A549 (cell line): ENCODE results near the gene RASSF4. TPM values are rescaled to one million over a fixed set of nuclear protein-coding genes. Genes with fewer than 3 reads are reported as not detected.

Experiments
- ATAC-seq, 2 experiments: fragments of 200-7000 bp in 1 of 2; fragments of >200 bp in 1 of 2; cut with Nextera tagmentation in 1 of 2; cut with Tn5 transposase in 1 of 2; 3 replicates each; pipeline versions ENCODE4 v1.8.0 to v1.9.1; 2018 to 2020; ENCODE audit warnings: mild to moderate bottlenecking in 1 of 2, moderate library complexity in 1 of 2
- CTCF ChIA-PET: fragments of 300-600 bp; sonication (Branson Sonifier 250); formaldehyde crosslinking; extraction: SDS; loops from one replicate; lab custom pipeline; 2021; ENCODE audit warnings: antibody characterized with exemption, inconsistent platforms; lab: Yijun Ruan, JAX
- POLR2A ChIA-PET: fragments of 350-600 bp; formaldehyde crosslinking; extraction: SDS; loops from one replicate; lab custom pipeline; 2021; ENCODE audit warnings: antibody characterized with exemption, inconsistent platforms; lab: Yijun Ruan, JAX
- DNase-seq, 2 experiments: peaks; one replicate each; pipeline versions ENCODE4 v3.0.0 to v3.0.0-alpha.2; 2011 to 2016; ENCODE audit warnings: low read depth in 1 of 2, low spot score in 1 of 2
- FAIRE-seq: peaks from 2 replicates; lab custom pipeline; 2011; peaks lifted over from hg19 to GRCh38; lab: Jason Lieb, UNC
- H3K27ac ChIP-seq, 2 experiments: fragments of >200 bp; sonication (Bioruptor Twin); formaldehyde crosslinking; 3 replicates each; pipeline ENCODE4 v1.5.1; 2016 to 2017
- H3K4me1 ChIP-seq: fragments of >200 bp; sonication (Bioruptor Twin); formaldehyde crosslinking; 3 replicates; pipeline ENCODE4 v1.6.1; 2016
- H3K4me2 ChIP-seq: fragments of >200 bp; sonication (Bioruptor Twin); formaldehyde crosslinking; 3 replicates; pipeline ENCODE4 v1.6.1; 2016
- H3K4me3 ChIP-seq: fragments of >200 bp; sonication (Bioruptor Twin); formaldehyde crosslinking; 3 replicates; pipeline ENCODE4 v1.5.1; 2016
- H3K9me3 ChIP-seq: fragments of >200 bp; sonication (Bioruptor Twin); formaldehyde crosslinking; 3 replicates; pipeline ENCODE4 v1.6.1; 2016
- ATOH8 ChIP-seq: fragments of 250-450 bp; sonication (Bioruptor Pico); IDR thresholded peaks from 2 replicates; pipeline ENCODE4 v1.5.0; 2020; ENCODE audit warnings: low read depth, mild to moderate bottlenecking, moderate library complexity
- BHLHE40 ChIP-seq: IDR thresholded peaks from 2 replicates; pipeline ENCODE4 v1.6.1; 2012; ENCODE audit warnings: low read depth, low read length, inconsistent platforms
- CBX2 ChIP-seq: fragments of 200-600 bp; sonication (generic); IDR thresholded peaks from 2 replicates; pipeline ENCODE4 v1.6.1; 2016; ENCODE audit warnings: low read depth, mild to moderate bottlenecking, borderline replicate concordance
- CBX8 ChIP-seq: fragments of 200-600 bp; sonication (generic); IDR thresholded peaks from 2 replicates; pipeline ENCODE4 v1.6.1; 2016
- CEBPB ChIP-seq, 2 experiments: fragments of >200 bp in 1 of 2; sonication (Bioruptor Twin) in 1 of 2; formaldehyde crosslinking in 1 of 2; IDR thresholded peaks; 2 replicates each; pipeline ENCODE4 v1.6.1; 2012 to 2016
- CTCF ChIP-seq: fragments of >200 bp; sonication (Bioruptor Twin); formaldehyde crosslinking; IDR thresholded peaks from 3 replicates; pipeline ENCODE4 v1.5.1; 2016
- EHF ChIP-seq: fragments of 250-450 bp; sonication (Bioruptor Pico); IDR thresholded peaks from 2 replicates; pipeline ENCODE4 v1.5.0; 2020; ENCODE audit warnings: mild to moderate bottlenecking
- FOXS1 ChIP-seq: fragments of 250-450 bp; sonication (Bioruptor Pico); IDR thresholded peaks from 2 replicates; pipeline ENCODE4 v1.5.0; 2020; ENCODE audit warnings: mild to moderate bottlenecking, moderate library complexity
- HDAC2 ChIP-seq: fragments of 200-600 bp; sonication (generic); IDR thresholded peaks from 2 replicates; pipeline ENCODE4 v1.6.1; 2016
- HEYL ChIP-seq: fragments of 250-450 bp; sonication (Bioruptor Pico); IDR thresholded peaks from 2 replicates; pipeline ENCODE4 v1.8.0; 2021; ENCODE audit warnings: mild to moderate bottlenecking, moderate library complexity
- HMGXB4 ChIP-seq: fragments of 250-450 bp; sonication (Bioruptor Pico); IDR thresholded peaks from 2 replicates; pipeline ENCODE4 v1.5.0; 2021; ENCODE audit warnings: mild to moderate bottlenecking, moderate library complexity, borderline replicate concordance
- HOXA7 ChIP-seq: fragments of 250-450 bp; sonication (Bioruptor Pico); IDR thresholded peaks from 2 replicates; pipeline ENCODE4 v1.5.0; 2020; ENCODE audit warnings: mild to moderate bottlenecking, moderate library complexity
- HOXB13 ChIP-seq: fragments of 250-450 bp; sonication (Bioruptor Pico); IDR thresholded peaks from 2 replicates; pipeline ENCODE4 v1.5.0; 2020; ENCODE audit warnings: low read depth, mild to moderate bottlenecking, moderate library complexity
- JUN ChIP-seq, 2 experiments: fragments of >200 bp; sonication (Bioruptor Twin); formaldehyde crosslinking; IDR thresholded peaks; 2 replicates in 1 of 2; 3 replicates in 1 of 2; pipeline ENCODE4 v1.6.1; 2016 to 2017
- JUNB ChIP-seq: fragments of >200 bp; sonication (Bioruptor Twin); formaldehyde crosslinking; IDR thresholded peaks from 2 replicates; pipeline ENCODE4 v1.6.1; 2016
- MYC ChIP-seq: IDR thresholded peaks from 2 replicates; pipeline ENCODE4 v1.6.1; 2012; ENCODE audit warnings: mild to moderate bottlenecking, inconsistent platforms, low read length, improper control_type of control experiment, borderline replicate concordance
- PBX3 ChIP-seq: IDR thresholded peaks from 2 replicates; pipeline ENCODE4 v1.6.1; 2012
- POLR2AphosphoS2 ChIP-seq: conservative IDR thresholded peaks from 2 replicates; pipeline ENCODE4 v1.6.1; 2012; ENCODE audit warnings: low read length, improper control_type of control experiment, inconsistent platforms
- RAD21 ChIP-seq, 2 experiments: fragments of >200 bp in 1 of 2; sonication (Bioruptor Twin) in 1 of 2; formaldehyde crosslinking in 1 of 2; IDR thresholded peaks in 1 of 2; conservative IDR thresholded peaks in 1 of 2; 2 replicates in 1 of 2; 3 replicates in 1 of 2; pipeline ENCODE4 v1.6.1; 2012 to 2018; ENCODE audit warnings: inconsistent platforms in 1 of 2
- RCOR1 ChIP-seq: fragments of 150-350 bp; IDR thresholded peaks from 2 replicates; pipeline ENCODE4 v1.6.1; 2014; ENCODE audit warnings: antibody characterized with exemption, low read length, low read depth
- RNF2 ChIP-seq: fragments of 200-600 bp; sonication (generic); IDR thresholded peaks from 2 replicates; pipeline ENCODE4 v1.6.1; 2016; ENCODE audit warnings: low read depth, mild to moderate bottlenecking, antibody characterized with exemption, moderate library complexity, borderline replicate concordance
- TFCP2L1 ChIP-seq: fragments of 250-450 bp; sonication (Bioruptor Pico); IDR thresholded peaks from 2 replicates; pipeline ENCODE4 v1.5.0; 2021; ENCODE audit warnings: mild to moderate bottlenecking
- ZC3H11A ChIP-seq: fragments of 450-650 bp; IDR thresholded peaks from 2 replicates; pipeline ENCODE4 v1.6.1; 2014; ENCODE audit warnings: antibody characterized with exemption, mild to moderate bottlenecking
- ZFP36 ChIP-seq: fragments of 450-650 bp; IDR thresholded peaks from 2 replicates; pipeline ENCODE4 v1.6.1; 2014; ENCODE audit warnings: borderline replicate concordance; ENCODE audit not compliant: partially characterized antibody
- WGBS: methylation state at CpG from one replicate; pipeline ENCODE4 v1.1.6; 2017; ENCODE audit errors: missing lambda C conversion rate; 5-methylcytosine and 5-hydroxymethylcytosine counted together
- polyA plus RNA-seq, 4 experiments: library from polyadenylated mRNA; depleted of rRNA in 3 of 4; stranded (reverse); fragments of >200 nt; fragmentation: RNase III in 1 of 4; extraction: RNeasy Plus Mini Kit Qiagen cat#74134 plus additional on column Dnase treatment in 1 of 4; gene quantifications; 2 replicates in 3 of 4; 3 replicates in 1 of 4; pipeline ENCODE4 v1.2.3, GENCODE V29; 2011 to 2017

The RASSF4 gene
- polyA plus RNA-seq, 2 of the 4 experiments (the other 2 are of a cell fraction), result 1.9 to 2.2 TPM

- Histone ChIP-seq H3K4me1 (peaks cover 10% of the 10 kb centered on the region; the same call in 2 of the 3 replicates), H3K9me3 (no peaks in the 10 kb centered on the region), H3K27ac (no peak overlapping the region), H3K4me2 (no peak overlapping the region), H3K4me3 (no peak overlapping the region)
- WGBS, result 78% methylated on average over 14 of the region's 14 CpGs
- ChIA-PET POLR2A (interaction anchor here (0.8 kb wide), 1 partner anchor 11 kb away, joined by 4 read pairs; the partner anchor contains the start of gene DEPP1), CTCF (interaction anchor here (0.9 to 4.3 kb wide), 8 partner anchors 9 to 60 kb away, joined by 3 to 30 read pairs (median 4); partner anchors contain the start of gene DEPP1)
- ATAC-seq (no peak), FAIRE-seq (no peak), DNase-seq (no peak)
- no peak for TF ChIP-seq CBX2
- no peak for TF ChIP-seq FOXS1 (CRISPR knock-in tag)
- no peak for TF ChIP-seq CBX8
- TF ChIP-seq MYC, result no peak
- TF ChIP-seq JUNB, result no peak
- TF ChIP-seq JUN (IDR thresholded peaks at IDR 0.05), result no peak
- no peak for TF ChIP-seq CEBPB (IDR thresholded peaks at IDR 0.05)
- TF ChIP-seq HDAC2, result no peak
- TF ChIP-seq HOXB13 (CRISPR knock-in tag), result no peak
- no peak for TF ChIP-seq TFCP2L1
- TF ChIP-seq RCOR1, result no peak
- no peak for TF ChIP-seq ZFP36
- no peak for TF ChIP-seq POLR2AphosphoS2
- no peak for TF ChIP-seq EHF (CRISPR knock-in tag)
Observed at GRCh38 chr10:44989597-44990301, 30.1 kb downstream of the RASSF4 start.

- FAIRE-seq, result no peak
- no peaks in the 10 kb centered on the region for H3K9me3 ChIP-seq
- ChIA-PET POLR2A (interaction anchor here (0.8 kb wide), 1 partner anchor 11 kb away, joined by 4 read pairs; the partner anchor contains the start of gene DEPP1), CTCF (interaction anchor here (0.6 to 4.3 kb wide), 8 partner anchors 10 to 1259 kb away, joined by 3 to 30 read pairs (median 4); partner anchors contain the start of gene DEPP1)
- peak in 1 of 2 experiments; percentile 78; a peak in 3 of 6 replicates for ATAC-seq
- H3K4me3 ChIP-seq, result no peak overlapping the region
- H3K4me1 ChIP-seq, result peaks cover 4% of the 10 kb centered on the region; the same call in 2 of the 3 replicates
- H3K4me2 ChIP-seq, result no peak overlapping the region
- 38% methylated on average over 8 of the region's 8 CpGs for WGBS
- peak; percentile 18; the same call in 2 of the 3 replicates for TF ChIP-seq CTCF
- TF ChIP-seq JUN (IDR thresholded peaks at IDR 0.05), result no peak
- TF ChIP-seq RAD21 (conservative IDR thresholded peaks at IDR 0.05 in 1 of 2, IDR thresholded peaks at IDR 0.05 in 1 of 2), result peak; percentile 35 to 43; a peak in 4 of 5 replicates
- DNase-seq, result no peak
- no peak overlapping the region for H3K27ac ChIP-seq
Observed at GRCh38 chr10:44990302-44990655, 30.7 kb downstream of the RASSF4 start.

GRCh38 chr10:44990965-44991364 lies 31.4 kb downstream of the RASSF4 start:
- Histone ChIP-seq H3K4me2 (no peak overlapping the region), H3K4me3 (no peak overlapping the region), H3K9me3 (no peaks in the 10 kb centered on the region), H3K4me1 (no peaks in the 10 kb centered on the region), H3K27ac (no peak overlapping the region)
- no peak for DNase-seq
- no peak for FAIRE-seq
- ATAC-seq, result no peak
- ChIA-PET POLR2A (no interaction called here), CTCF (interaction anchor here (0.6 to 4.3 kb wide), 5 partner anchors 10 to 1259 kb away, joined by 3 to 30 read pairs (median 4); no protein-coding TSS in a partner anchor)
- 92% methylated on average over 6 of the region's 7 CpGs for WGBS
- TF ChIP-seq BHLHE40 (no peak), HMGXB4 (no peak), ZC3H11A (no peak), HOXA7 (CRISPR knock-in tag) (no peak), PBX3 (no peak), ATOH8 (CRISPR knock-in tag) (no peak), CBX2 (no peak), HEYL (no peak), RNF2 (no peak)
